K562 (cell line): ENCODE data around the gene PGGHG. TPM values are rescaled to one million over a fixed set of nuclear protein-coding genes. Genes with fewer than 3 reads are reported as not detected.

Experiments
- ATF1 ChIP-seq, 2 experiments: fragments of 450-650 bp in 1 of 2; IDR thresholded peaks; 2 replicates each; pipeline ENCODE4 v1.6.1; 2016; ENCODE audit warnings: missing compliant biosample characterization in 1 of 2, missing genetic modification characterization in 1 of 2
- BACH1 ChIP-seq: fragments of 200-800 bp; sonication (Bioruptor generic); IDR thresholded peaks from 2 replicates; pipeline ENCODE4 v1.6.1; 2016; ENCODE audit warnings: missing genetic modification characterization, missing compliant biosample characterization
- EHMT2 ChIP-seq: fragments of 450-650 bp; IDR thresholded peaks from 2 replicates; pipeline ENCODE4 v1.6.1; 2018; ENCODE audit warnings: antibody characterized with exemption
- EP300 ChIP-seq: IDR thresholded peaks from 2 replicates; pipeline ENCODE4 v1.6.1; 2012; ENCODE audit warnings: low read length, improper control_type of control experiment
- FOXJ2 ChIP-seq: fragments of 200-800 bp; sonication (Bioruptor generic); IDR thresholded peaks from 2 replicates; pipeline ENCODE4 v1.6.1; 2016; ENCODE audit warnings: missing genetic modification characterization, missing compliant biosample characterization
- HDAC6 ChIP-seq: IDR thresholded peaks from 2 replicates; pipeline ENCODE4 v1.6.1; 2012; ENCODE audit warnings: low read depth, mild to moderate bottlenecking, control low read depth, inconsistent platforms, low read length, moderate library complexity
- HLTF ChIP-seq: fragments of 450-650 bp; IDR thresholded peaks from 2 replicates; pipeline ENCODE4 v1.6.1; 2016
- HNRNPUL1 ChIP-seq: fragments of 200-400 bp; formaldehyde crosslinking; IDR thresholded peaks from 2 replicates; pipeline ENCODE4 v1.6.1; 2017; ENCODE audit warnings: low read length
- ILK ChIP-seq: fragments of 450-650 bp; IDR thresholded peaks from 2 replicates; pipeline ENCODE4 v1.6.1; 2016; ENCODE audit warnings: missing genetic modification characterization, low read depth, mild to moderate bottlenecking, missing compliant biosample characterization, moderate library complexity, borderline replicate concordance
- KAT2B ChIP-seq: IDR thresholded peaks from one replicate; pipeline ENCODE4 v1.6.1; 2012; ENCODE audit warnings: low read depth, mild to moderate bottlenecking, control low read depth, inconsistent platforms, low read length, moderate library complexity
- KDM2B ChIP-seq: fragments of 250-450 bp; sonication (Bioruptor Pico); IDR thresholded peaks from 2 replicates; pipeline ENCODE4 v1.8.0; 2021; ENCODE audit warnings: mild to moderate bottlenecking, moderate library complexity
- MAFG ChIP-seq: fragments of 450-650 bp; conservative IDR thresholded peaks from 2 replicates; pipeline ENCODE4 v1.6.1; 2016; ENCODE audit warnings: missing genetic modification characterization, missing compliant biosample characterization
- MCM3 ChIP-seq: fragments of 450-650 bp; IDR thresholded peaks from 2 replicates; pipeline ENCODE4 v1.6.1; 2016
- NR3C1 ChIP-seq: sonication (generic); formaldehyde crosslinking; IDR thresholded peaks from 2 replicates; pipeline ENCODE4 v1.8.1; 2022; ENCODE audit warnings: missing genetic modification reagents
- PRPF4 ChIP-seq: fragments of 200-400 bp; formaldehyde crosslinking; IDR thresholded peaks from one replicate; pipeline ENCODE4 v1.6.1; 2017; ENCODE audit warnings: low read length, low read depth, mild to moderate bottlenecking; ENCODE audit not compliant: insufficient read depth, poor library complexity, severe bottlenecking
- RBM14 ChIP-seq: fragments of 200-400 bp; formaldehyde crosslinking; IDR thresholded peaks from 2 replicates; pipeline ENCODE4 v1.6.1; 2018; ENCODE audit warnings: low read depth, mild to moderate bottlenecking, low read length, moderate library complexity, borderline replicate concordance; ENCODE audit not compliant: insufficient read depth
- SMC3 ChIP-seq: conservative IDR thresholded peaks from 2 replicates; pipeline ENCODE4 v1.6.1; 2011; ENCODE audit warnings: low read depth, low read length, improper control_type of control experiment; ENCODE audit not compliant: insufficient read depth
- SNRNP70 ChIP-seq: fragments of 200-400 bp; formaldehyde crosslinking; optimal IDR thresholded peaks from 2 replicates; pipeline ENCODE3; 2017; ENCODE audit warnings: low read depth, low read length
- TAL1 ChIP-seq: fragments of 450-650 bp; IDR thresholded peaks from 2 replicates; pipeline ENCODE4 v1.6.1; 2016; ENCODE audit warnings: mild to moderate bottlenecking
- TRIM28 ChIP-seq: fragments of 450-650 bp; IDR thresholded peaks from 2 replicates; pipeline ENCODE4 v1.6.1; 2017
- ZC3H4 ChIP-seq: sonication (generic); formaldehyde crosslinking; IDR thresholded peaks from 2 replicates; pipeline ENCODE4 v1.9.0; 2021; ENCODE audit warnings: missing genetic modification reagents, borderline replicate concordance
- ZNF311 ChIP-seq: fragments of 250-450 bp; sonication (Bioruptor Pico); IDR thresholded peaks from 2 replicates; pipeline ENCODE4 v1.4.0; 2020; ENCODE audit warnings: mild to moderate bottlenecking, moderate library complexity
- ZNF444 ChIP-seq: fragments of 250-450 bp; sonication (Bioruptor Pico); IDR thresholded peaks from 2 replicates; pipeline ENCODE4 v1.4.0; 2020; ENCODE audit warnings: mild to moderate bottlenecking, moderate library complexity
- polyA plus RNA-seq, 8 experiments: library from polyadenylated mRNA; depleted of rRNA in 4 of 8; stranded (reverse) in 5 of 8; unstranded in 3 of 8; fragments of >200 nt; fragmentation: Nextera tagmentation in 2 of 8; fragmentation: Illumina TruSeq in 1 of 8; extraction: Ambion mirVana in 2 of 8; extraction: Trizol in 1 of 8; gene quantifications; 2 replicates each; pipeline versions ENCODE4 v1.2.1 to v1.2.3, GENCODE V29; 2011 to 2014; ENCODE audit warnings: inconsistent platforms in 1 of 8, missing spikeins in 1 of 8
- total RNA-seq, 7 experiments: library from RNA; depleted of rRNA in 6 of 7; stranded (reverse); fragments of >200 nt in 6 of 7; fragmentation: Illumina TruSeq in 2 of 7; extraction: Trizol in 2 of 7; gene quantifications; 2 replicates each; pipeline versions ENCODE4 v1.2.1 to v1.2.3, GENCODE V29; 2011 to 2021; ENCODE audit warnings: low replicate concordance in 1 of 7
- TF ChIP-seq, protein P1 (sequence below): sonication (generic); formaldehyde crosslinking; IDR thresholded peaks from 2 replicates; pipeline ENCODE4 v1.8.1; 2023; ENCODE audit warnings: mild to moderate bottlenecking, missing genetic modification reagents
- TF ChIP-seq, protein P2 (sequence below): sonication (generic); formaldehyde crosslinking; IDR thresholded peaks from 2 replicates; pipeline ENCODE4 v1.8.0; 2022; ENCODE audit warnings: mild to moderate bottlenecking, missing genetic modification reagents
- TF ChIP-seq, protein P3 (sequence below): IDR thresholded peaks from 3 replicates; pipeline ENCODE4 v1.6.1; 2011; ENCODE audit warnings: borderline replicate concordance, mild to moderate bottlenecking; ENCODE audit not compliant: insufficient read length, insufficient read depth

Gene PGGHG
- total and polyA plus RNA-seq, 9 of the 15 experiments (the other 6 are each of a cell fraction or from before 2014, with no cell fraction given), result 0.38 to 85.1 (median 18.1) TPM

DNA sequence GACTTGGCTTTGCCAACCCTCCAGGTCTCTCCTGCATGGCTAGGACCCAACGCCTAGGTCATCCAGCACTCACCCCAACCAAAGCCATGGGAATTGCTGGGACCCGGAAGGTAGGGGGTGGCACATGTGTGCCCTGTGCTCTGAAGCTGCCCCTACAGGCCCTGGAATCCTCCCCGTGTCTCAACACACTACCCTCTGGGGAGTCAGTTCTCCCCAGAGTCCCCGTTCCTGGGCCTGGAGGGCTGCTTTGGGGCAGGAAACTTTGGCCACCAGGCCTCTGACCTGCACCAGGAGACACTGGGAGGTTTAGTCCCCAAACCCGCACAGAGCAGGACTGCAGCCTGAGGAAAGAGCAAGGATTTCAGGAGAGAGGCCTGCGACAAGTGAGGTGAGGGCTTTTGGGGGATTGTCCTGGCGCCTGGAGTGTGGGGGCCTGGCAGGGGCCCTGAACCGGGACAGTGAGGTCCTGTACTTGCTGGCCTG is 24.4 kb downstream of the PGGHG start (continued):
- TF ChIP-seq, protein P1, sequence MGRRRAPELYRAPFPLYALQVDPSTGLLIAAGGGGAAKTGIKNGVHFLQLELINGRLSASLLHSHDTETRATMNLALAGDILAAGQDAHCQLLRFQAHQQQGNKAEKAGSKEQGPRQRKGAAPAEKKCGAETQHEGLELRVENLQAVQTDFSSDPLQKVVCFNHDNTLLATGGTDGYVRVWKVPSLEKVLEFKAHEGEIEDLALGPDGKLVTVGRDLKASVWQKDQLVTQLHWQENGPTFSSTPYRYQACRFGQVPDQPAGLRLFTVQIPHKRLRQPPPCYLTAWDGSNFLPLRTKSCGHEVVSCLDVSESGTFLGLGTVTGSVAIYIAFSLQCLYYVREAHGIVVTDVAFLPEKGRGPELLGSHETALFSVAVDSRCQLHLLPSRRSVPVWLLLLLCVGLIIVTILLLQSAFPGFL (CRISPR knock-in tag), result no peak
- no peak for TF ChIP-seq ZNF444 (CRISPR knock-in tag)
- TF ChIP-seq EP300, result no peak
- no peak for TF ChIP-seq ATF1 (CRISPR knock-in tag; IDR thresholded peaks at IDR 0.05)
- peak; percentile 7; the same call in 1 of the 2 replicates for TF ChIP-seq ATF1 (tag; IDR thresholded peaks at IDR 0.05)
- TF ChIP-seq SMC3, result no peak
- no peak for TF ChIP-seq ILK (tag)
- TF ChIP-seq ZNF311 (CRISPR knock-in tag), result no peak
- TF ChIP-seq ZC3H4 (CRISPR knock-in tag), result no peak
- TF ChIP-seq KAT2B, result no peak
- no peak for TF ChIP-seq NR3C1 (CRISPR knock-in tag)
- no peak for TF ChIP-seq MAFG (tag)
- TF ChIP-seq RBM14, result no peak
- TF ChIP-seq, protein P2, sequence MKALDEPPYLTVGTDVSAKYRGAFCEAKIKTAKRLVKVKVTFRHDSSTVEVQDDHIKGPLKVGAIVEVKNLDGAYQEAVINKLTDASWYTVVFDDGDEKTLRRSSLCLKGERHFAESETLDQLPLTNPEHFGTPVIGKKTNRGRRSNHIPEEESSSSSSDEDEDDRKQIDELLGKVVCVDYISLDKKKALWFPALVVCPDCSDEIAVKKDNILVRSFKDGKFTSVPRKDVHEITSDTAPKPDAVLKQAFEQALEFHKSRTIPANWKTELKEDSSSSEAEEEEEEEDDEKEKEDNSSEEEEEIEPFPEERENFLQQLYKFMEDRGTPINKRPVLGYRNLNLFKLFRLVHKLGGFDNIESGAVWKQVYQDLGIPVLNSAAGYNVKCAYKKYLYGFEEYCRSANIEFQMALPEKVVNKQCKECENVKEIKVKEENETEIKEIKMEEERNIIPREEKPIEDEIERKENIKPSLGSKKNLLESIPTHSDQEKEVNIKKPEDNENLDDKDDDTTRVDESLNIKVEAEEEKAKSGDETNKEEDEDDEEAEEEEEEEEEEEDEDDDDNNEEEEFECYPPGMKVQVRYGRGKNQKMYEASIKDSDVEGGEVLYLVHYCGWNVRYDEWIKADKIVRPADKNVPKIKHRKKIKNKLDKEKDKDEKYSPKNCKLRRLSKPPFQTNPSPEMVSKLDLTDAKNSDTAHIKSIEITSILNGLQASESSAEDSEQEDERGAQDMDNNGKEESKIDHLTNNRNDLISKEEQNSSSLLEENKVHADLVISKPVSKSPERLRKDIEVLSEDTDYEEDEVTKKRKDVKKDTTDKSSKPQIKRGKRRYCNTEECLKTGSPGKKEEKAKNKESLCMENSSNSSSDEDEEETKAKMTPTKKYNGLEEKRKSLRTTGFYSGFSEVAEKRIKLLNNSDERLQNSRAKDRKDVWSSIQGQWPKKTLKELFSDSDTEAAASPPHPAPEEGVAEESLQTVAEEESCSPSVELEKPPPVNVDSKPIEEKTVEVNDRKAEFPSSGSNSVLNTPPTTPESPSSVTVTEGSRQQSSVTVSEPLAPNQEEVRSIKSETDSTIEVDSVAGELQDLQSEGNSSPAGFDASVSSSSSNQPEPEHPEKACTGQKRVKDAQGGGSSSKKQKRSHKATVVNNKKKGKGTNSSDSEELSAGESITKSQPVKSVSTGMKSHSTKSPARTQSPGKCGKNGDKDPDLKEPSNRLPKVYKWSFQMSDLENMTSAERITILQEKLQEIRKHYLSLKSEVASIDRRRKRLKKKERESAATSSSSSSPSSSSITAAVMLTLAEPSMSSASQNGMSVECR (CRISPR knock-in tag), result no peak
- TF ChIP-seq, protein P3, sequence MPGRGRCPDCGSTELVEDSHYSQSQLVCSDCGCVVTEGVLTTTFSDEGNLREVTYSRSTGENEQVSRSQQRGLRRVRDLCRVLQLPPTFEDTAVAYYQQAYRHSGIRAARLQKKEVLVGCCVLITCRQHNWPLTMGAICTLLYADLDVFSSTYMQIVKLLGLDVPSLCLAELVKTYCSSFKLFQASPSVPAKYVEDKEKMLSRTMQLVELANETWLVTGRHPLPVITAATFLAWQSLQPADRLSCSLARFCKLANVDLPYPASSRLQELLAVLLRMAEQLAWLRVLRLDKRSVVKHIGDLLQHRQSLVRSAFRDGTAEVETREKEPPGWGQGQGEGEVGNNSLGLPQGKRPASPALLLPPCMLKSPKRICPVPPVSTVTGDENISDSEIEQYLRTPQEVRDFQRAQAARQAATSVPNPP, result no peak
- no peak for TF ChIP-seq HDAC6
- no peak for TF ChIP-seq SNRNP70
- TF ChIP-seq BACH1 (tag), result no peak; the same call in 1 of the 2 replicates
- no peak for TF ChIP-seq PRPF4
- no peak for TF ChIP-seq TAL1
- TF ChIP-seq FOXJ2, result no peak
- no peak for TF ChIP-seq TRIM28
- TF ChIP-seq EHMT2, result no peak
- no peak for TF ChIP-seq HLTF
- no peak for TF ChIP-seq KDM2B
- no peak for TF ChIP-seq HNRNPUL1
- no peak for TF ChIP-seq MCM3
